Lung (tissue), 12 donors: ENCODE results near the gene GPC5. TPM values are rescaled to one million over a fixed set of nuclear protein-coding genes. Genes with fewer than 3 reads are reported as not detected.

ENCODE experiments used
- ATAC-seq: fragments of 200-7000 bp; cut with Tn5 transposase; one replicate; pipeline ENCODE4 v1.9.1; 2020; ENCODE audit warnings: moderate number of reproducible peaks; ENCODE audit not compliant: insufficient read depth, low FRiP score
- DNase-seq, 3 donors: peaks; one replicate each; pipeline ENCODE4 v3.0.0-alpha.2; 2013 to 2017
- H3K27ac ChIP-seq, 2 donors: one replicate each; pipeline ENCODE4 v1.5.1; 2013; ENCODE audit warnings: mild to moderate bottlenecking in 2 of 2, moderate library complexity in 2 of 2, control low read depth in 1 of 2, inconsistent platforms in 1 of 2, low read depth in 1 of 2, low read length in 1 of 2
- H3K27me3 ChIP-seq, 3 donors: one replicate each; pipeline ENCODE4 v1.5.1; 2013; ENCODE audit warnings: low read length in 2 of 3; ENCODE audit not compliant: control insufficient read depth in 3 of 3, insufficient read depth in 3 of 3
- H3K36me3 ChIP-seq, 4 donors: one replicate each; pipeline ENCODE4 v1.5.1; 2013; ENCODE audit warnings: low read length in 4 of 4, mild to moderate bottlenecking in 1 of 4, moderate library complexity in 1 of 4; ENCODE audit not compliant: control insufficient read depth in 4 of 4, insufficient read depth in 4 of 4
- H3K4me1 ChIP-seq, 5 donors: one replicate each; pipeline ENCODE4 v1.5.1; 2013; ENCODE audit warnings: low read length in 5 of 5, mild to moderate bottlenecking in 2 of 5, moderate library complexity in 1 of 5; ENCODE audit not compliant: control insufficient read depth in 5 of 5, insufficient read depth in 5 of 5
- H3K4me3 ChIP-seq: one replicate; pipeline ENCODE4 v1.5.1; 2013; ENCODE audit warnings: mild to moderate bottlenecking, control low read depth, moderate library complexity
- H3K9ac ChIP-seq, 2 donors: one replicate each; pipeline ENCODE4 v1.5.1; 2013; ENCODE audit warnings: low read length in 2 of 2, control low read depth in 1 of 2; ENCODE audit not compliant: insufficient read depth in 1 of 2
- H3K9me3 ChIP-seq, 4 donors: one replicate each; pipeline ENCODE4 v1.5.1; 2013; ENCODE audit warnings: low read length in 3 of 4, mild to moderate bottlenecking in 1 of 4, moderate library complexity in 1 of 4; ENCODE audit not compliant: control insufficient read depth in 4 of 4, insufficient read depth in 3 of 4
- CTCF ChIP-seq: IDR thresholded peaks from 2 replicates; pipeline ENCODE4 v1.5.1; 2012; ENCODE audit warnings: mild to moderate bottlenecking; ENCODE audit errors: control extremely low read depth, extremely low read depth
- WGBS, 2 donors: extraction: QIAGEN DNeasy Blood & Tissue Kit; methylation state at CpG; one replicate each; pipeline ENCODE4 v1.1.7; 2013; 5-methylcytosine and 5-hydroxymethylcytosine counted together
- polyA plus RNA-seq, 2 donors: library from polyadenylated mRNA; stranded (reverse); fragments of 200-250 nt; gene quantifications; one replicate each; pipeline ENCODE4 v1.2.1, GENCODE V29; 2013
- total RNA-seq, 2 donors: library from RNA; depleted of rRNA in 1 of 2; stranded (reverse); fragments of >200 nt in 1 of 2; gene quantifications; one replicate each; pipeline ENCODE4 v1.2.1, GENCODE V29; 2014 to 2021
- donor health status: control.
- donor health status: control.
- donor health status: Bipolar disorder and iron deficiency.
- donor health status: healthy.
- donor health status: DM: yes; HTN: yes; CAD: no.

GPC5 gene
- total and polyA plus RNA-seq, 4 donors: 0.55 to 37.3 (median 4.4) TPM

GRCh38 chr13:91698767-91699166, 300.3 kb downstream of the GPC5 start:
- DNase-seq (no peak), ATAC-seq (no peak)
- Histone ChIP-seq H3K9me3 (no peaks in the 10 kb centered on the region), H3K9ac (no peak overlapping the region), H3K27ac (no peak overlapping the region), H3K4me1 (no peaks in the 10 kb centered on the region), H3K27me3 (no peaks in the 10 kb centered on the region), H3K36me3 (no peaks in the 10 kb centered on the region), H3K4me3 (no peak overlapping the region)
- WGBS, 2 donors: 88 to 91% methylated on average over 3 of the region's 3 CpGs
- no peak for TF ChIP-seq CTCF

GRCh38 chr13:91699863-91700262, 301.4 kb downstream of the GPC5 start:
- TF ChIP-seq CTCF: no peak
- no peak overlapping the region for H3K9ac ChIP-seq
- H3K27ac ChIP-seq: no peak overlapping the region
- no peak for DNase-seq
- no peaks in the 10 kb centered on the region for H3K4me1 ChIP-seq
- no peaks in the 10 kb centered on the region for H3K27me3 ChIP-seq
- no peak overlapping the region for H3K4me3 ChIP-seq
- no peaks in the 10 kb centered on the region for H3K36me3 ChIP-seq
- ATAC-seq: no peak
- H3K9me3 ChIP-seq: no peaks in the 10 kb centered on the region

- H3K9ac ChIP-seq: no peak overlapping the region
- DNase-seq (no peak), ATAC-seq (no peak)
- no peaks in the 10 kb centered on the region for H3K27me3 ChIP-seq
- no peaks in the 10 kb centered on the region for H3K9me3 ChIP-seq
- H3K4me3 ChIP-seq: no peak overlapping the region
- H3K4me1 ChIP-seq: no peaks in the 10 kb centered on the region
- no peak overlapping the region for H3K27ac ChIP-seq
- no peak for TF ChIP-seq CTCF
- no peaks in the 10 kb centered on the region for H3K36me3 ChIP-seq
These were observed 303.6 kb downstream of the GPC5 start for GRCh38 chr13:91701975-91702374.

GRCh38 chr13:91702411-91702810, 304.0 kb downstream of the GPC5 start:
- no peaks in the 10 kb centered on the region for H3K36me3 ChIP-seq
- H3K27me3 ChIP-seq: no peaks in the 10 kb centered on the region
- ATAC-seq (no peak), DNase-seq (no peak)
- WGBS, 2 donors: 0 to 35% methylated on average over 1 of the region's 1 CpG
- no peak overlapping the region for H3K27ac ChIP-seq
- H3K9ac ChIP-seq: no peak overlapping the region
- H3K4me3 ChIP-seq: no peak overlapping the region
- H3K4me1 ChIP-seq: no peaks in the 10 kb centered on the region
- no peak for TF ChIP-seq CTCF
- H3K9me3 ChIP-seq: no peaks in the 10 kb centered on the region
